WTC11 (cell line): ENCODE results near the gene RNGTT. TPM values are rescaled to one million over a fixed set of nuclear protein-coding genes. Genes with fewer than 3 reads are reported as not detected.

ENCODE experiments used
- ATAC-seq: fragments of 200-7000 bp; cut with Tn5 transposase; 2 replicates; pipeline ENCODE4 v1.10.0; 2021; ENCODE audit warnings: mild to moderate bottlenecking, moderate library complexity
- CTCF ChIA-PET: fragments of 300-600 bp; sonication (Branson Sonifier 250); formaldehyde crosslinking; loops from one replicate; lab custom pipeline; 2021; ENCODE audit warnings: antibody characterized with exemption; lab: Charles Lee
- POLR2A ChIA-PET: fragments of 350-600 bp; sonication (Branson Sonifier 250); formaldehyde crosslinking; loops from one replicate; lab custom pipeline; 2021; ENCODE audit warnings: antibody characterized with exemption; lab: Charles Lee
- DNase-seq: peaks from one replicate; pipeline ENCODE4 v3.0.0; 2021; ENCODE audit warnings: low spot score
- H3K27ac Mint-ChIP-seq: 2 replicates; pipeline ENCODE4 v1.8.0; 2021; ENCODE audit warnings: mixed read lengths
- H3K27me3 Mint-ChIP-seq: 2 replicates; pipeline ENCODE4 v1.8.0; 2021; ENCODE audit warnings: low read depth, mild to moderate bottlenecking, moderate library complexity, mixed read lengths
- H3K36me3 Mint-ChIP-seq: 2 replicates; pipeline ENCODE4 v1.8.0; 2021; ENCODE audit warnings: mixed read lengths
- H3K4me1 Mint-ChIP-seq: 2 replicates; pipeline ENCODE4 v1.8.0; 2022; ENCODE audit warnings: mixed read lengths
- H3K4me3 Mint-ChIP-seq: 2 replicates; pipeline ENCODE4 v1.8.0; 2021; ENCODE audit warnings: mild to moderate bottlenecking, moderate library complexity, mixed read lengths
- H3K9me3 Mint-ChIP-seq: 2 replicates; pipeline ENCODE4 v1.8.0; 2021; ENCODE audit warnings: mixed read lengths
- CREM ChIP-seq: sonication (generic); formaldehyde crosslinking; IDR thresholded peaks from 2 replicates; pipeline ENCODE4 v1.8.1; 2022; ENCODE audit warnings: mild to moderate bottlenecking, missing genetic modification reagents, moderate library complexity
- EMX1 ChIP-seq: fragments of 250-450 bp; sonication (Bioruptor Pico); IDR thresholded peaks from 2 replicates; pipeline ENCODE4 v1.8.0; 2021; ENCODE audit warnings: mild to moderate bottlenecking
- FOXJ3 ChIP-seq: sonication (generic); formaldehyde crosslinking; IDR thresholded peaks from 2 replicates; pipeline ENCODE4 v1.9.0; 2021; ENCODE audit warnings: missing genetic modification reagents, mild to moderate bottlenecking, borderline replicate concordance
- MXD4 ChIP-seq: fragments of 250-450 bp; sonication (Bioruptor Pico); IDR thresholded peaks from 2 replicates; pipeline ENCODE4 v1.8.0; 2021; ENCODE audit warnings: mild to moderate bottlenecking, moderate library complexity, borderline replicate concordance
- RELA ChIP-seq: sonication (generic); formaldehyde crosslinking; IDR thresholded peaks from 2 replicates; pipeline ENCODE4 v1.8.1; 2022; ENCODE audit warnings: missing genetic modification reagents, mild to moderate bottlenecking, borderline replicate concordance
- SMAD3 ChIP-seq: sonication (generic); formaldehyde crosslinking; IDR thresholded peaks from 2 replicates; pipeline ENCODE4 v1.8.0; 2022; ENCODE audit warnings: missing genetic modification reagents, mild to moderate bottlenecking, borderline replicate concordance
- total RNA-seq: library from RNA; stranded (reverse); gene quantifications from 3 replicates; pipeline ENCODE4 v1.2.3, GENCODE V29; 2021
- TF ChIP-seq, protein P1 (sequence below): fragments of 250-450 bp; sonication (Bioruptor Pico); conservative IDR thresholded peaks from 2 replicates; pipeline ENCODE4 v1.9.0; 2021; ENCODE audit warnings: mild to moderate bottlenecking
- TF ChIP-seq, protein P2 (sequence below): fragments of 250-450 bp; sonication (Bioruptor Pico); IDR thresholded peaks from 2 replicates; pipeline ENCODE4 v1.8.0; 2021; ENCODE audit warnings: mild to moderate bottlenecking
- TF ChIP-seq, protein P3 (sequence below): sonication (generic); formaldehyde crosslinking; IDR thresholded peaks from 2 replicates; pipeline ENCODE4 v1.8.1; 2023; ENCODE audit warnings: mild to moderate bottlenecking, missing genetic modification reagents, moderate library complexity
- TF ChIP-seq, protein P4 (sequence below): sonication (generic); formaldehyde crosslinking; conservative IDR thresholded peaks from 2 replicates; pipeline ENCODE4 v1.8.1; 2023; ENCODE audit warnings: mild to moderate bottlenecking, low read depth, missing genetic modification reagents, moderate library complexity
- TF ChIP-seq, protein P5 (sequence below): sonication (generic); formaldehyde crosslinking; IDR thresholded peaks from 2 replicates; pipeline ENCODE4 v1.8.1; 2022; ENCODE audit warnings: missing genetic modification reagents, borderline replicate concordance

The RNGTT gene
- total RNA-seq, 1 experiment from 2014 or later: 20.4 TPM

DNA sequence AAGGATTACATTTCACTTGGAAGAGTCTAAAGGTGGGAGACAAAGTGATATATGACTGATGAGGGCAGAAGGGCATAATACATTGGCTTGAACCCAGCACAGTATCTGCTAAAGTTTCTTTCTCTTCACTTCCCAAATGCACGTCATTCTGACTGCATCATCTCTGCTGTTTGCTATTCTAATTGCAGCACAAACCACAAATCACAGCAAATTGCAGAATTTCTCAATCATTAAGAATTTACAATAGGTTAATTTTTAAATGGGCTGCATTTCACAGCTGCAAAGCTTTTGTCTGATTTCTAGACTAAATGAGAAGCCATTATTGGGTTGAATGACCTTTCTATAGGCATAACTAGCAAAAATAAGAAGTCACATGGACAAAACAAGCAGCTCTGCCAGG, 337.0 kb downstream of the RNGTT start:
- DNase-seq (no peak), ATAC-seq (no peak)
- H3K9me3 Mint-ChIP-seq: no peaks in the 10 kb centered on the region
- H3K4me1 Mint-ChIP-seq: peaks cover 21% of the 10 kb centered on the region
- no peak for TF ChIP-seq MXD4 (CRISPR knock-in tag)
- no peak for TF ChIP-seq CREM (CRISPR knock-in tag)
- TF ChIP-seq, protein P1, sequence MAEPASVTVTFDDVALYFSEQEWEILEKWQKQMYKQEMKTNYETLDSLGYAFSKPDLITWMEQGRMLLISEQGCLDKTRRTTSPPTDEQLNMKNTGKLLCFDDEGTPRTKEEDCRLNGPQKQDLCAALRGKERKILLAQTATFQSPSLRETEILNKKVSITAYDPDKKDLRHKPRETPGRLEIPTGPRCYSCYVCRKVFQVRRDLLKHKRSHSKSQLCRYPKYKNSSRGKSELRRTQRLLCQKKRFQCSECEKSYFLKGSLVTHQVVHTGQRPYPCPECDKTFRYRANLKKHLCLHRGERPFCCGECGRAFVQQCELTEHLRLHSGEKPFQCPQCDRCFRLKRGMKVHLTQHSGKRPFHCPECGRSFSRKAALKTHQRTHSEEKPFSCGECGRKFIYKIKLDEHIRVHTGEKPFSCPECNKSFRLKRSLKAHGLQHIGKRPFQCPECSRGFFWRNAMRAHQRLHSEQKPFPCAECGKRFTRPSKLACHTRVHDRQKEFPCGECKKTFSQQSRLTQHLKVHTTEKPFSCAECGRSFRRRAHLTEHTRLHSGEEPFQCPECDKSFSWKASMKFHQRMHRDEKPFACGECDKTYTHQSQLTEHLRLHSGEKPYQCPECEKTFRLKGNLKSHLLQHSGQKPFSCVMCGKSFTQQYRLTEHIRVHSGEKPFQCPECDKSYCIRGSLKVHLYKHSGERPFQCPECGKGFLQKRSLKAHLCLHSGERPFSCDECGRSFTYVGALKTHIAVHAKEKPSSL (CRISPR knock-in tag): no peak
- H3K4me3 Mint-ChIP-seq: no peak overlapping the region
- no peak overlapping the region for H3K27ac Mint-ChIP-seq
- no peaks in the 10 kb centered on the region for H3K36me3 Mint-ChIP-seq
- no peaks in the 10 kb centered on the region for H3K27me3 Mint-ChIP-seq
- ChIA-PET POLR2A (no interaction called here), CTCF (no interaction called here)

DNA sequence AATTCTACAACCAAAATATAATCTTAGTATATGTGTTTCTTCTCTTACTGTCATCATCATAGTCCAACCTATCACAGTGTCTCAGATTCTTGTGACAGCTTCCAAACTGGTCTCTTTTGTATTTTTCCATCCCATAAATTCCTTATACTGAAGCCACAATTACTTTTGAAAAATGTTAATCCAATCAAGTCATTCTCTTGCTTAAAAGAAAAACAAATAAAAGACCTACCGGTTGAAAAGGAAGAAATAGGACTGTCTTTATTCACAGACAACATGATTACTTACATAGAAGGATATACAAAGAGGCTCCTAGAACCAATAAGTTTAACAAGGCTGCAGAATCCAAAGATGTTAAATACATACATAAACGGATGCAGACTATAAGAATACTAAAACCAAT, 339.9 kb downstream of the RNGTT start:
- no peaks in the 10 kb centered on the region for H3K9me3 Mint-ChIP-seq
- H3K27ac Mint-ChIP-seq: no peak overlapping the region
- H3K27me3 Mint-ChIP-seq: no peaks in the 10 kb centered on the region
- POLR2A ChIA-PET: no interaction called here
- no peak overlapping the region for H3K4me3 Mint-ChIP-seq
- no peak for ATAC-seq
- H3K36me3 Mint-ChIP-seq: no peaks in the 10 kb centered on the region
- TF ChIP-seq SMAD3 (CRISPR knock-in tag): no peak
- TF ChIP-seq, protein P1 (CRISPR knock-in tag): no peak
- TF ChIP-seq EMX1 (CRISPR knock-in tag): no peak
- TF ChIP-seq, protein P2, sequence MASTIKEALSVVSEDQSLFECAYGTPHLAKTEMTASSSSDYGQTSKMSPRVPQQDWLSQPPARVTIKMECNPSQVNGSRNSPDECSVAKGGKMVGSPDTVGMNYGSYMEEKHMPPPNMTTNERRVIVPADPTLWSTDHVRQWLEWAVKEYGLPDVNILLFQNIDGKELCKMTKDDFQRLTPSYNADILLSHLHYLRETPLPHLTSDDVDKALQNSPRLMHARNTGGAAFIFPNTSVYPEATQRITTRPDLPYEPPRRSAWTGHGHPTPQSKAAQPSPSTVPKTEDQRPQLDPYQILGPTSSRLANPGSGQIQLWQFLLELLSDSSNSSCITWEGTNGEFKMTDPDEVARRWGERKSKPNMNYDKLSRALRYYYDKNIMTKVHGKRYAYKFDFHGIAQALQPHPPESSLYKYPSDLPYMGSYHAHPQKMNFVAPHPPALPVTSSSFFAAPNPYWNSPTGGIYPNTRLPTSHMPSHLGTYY: no peak
- TF ChIP-seq FOXJ3: no peak
- TF ChIP-seq, protein P3, sequence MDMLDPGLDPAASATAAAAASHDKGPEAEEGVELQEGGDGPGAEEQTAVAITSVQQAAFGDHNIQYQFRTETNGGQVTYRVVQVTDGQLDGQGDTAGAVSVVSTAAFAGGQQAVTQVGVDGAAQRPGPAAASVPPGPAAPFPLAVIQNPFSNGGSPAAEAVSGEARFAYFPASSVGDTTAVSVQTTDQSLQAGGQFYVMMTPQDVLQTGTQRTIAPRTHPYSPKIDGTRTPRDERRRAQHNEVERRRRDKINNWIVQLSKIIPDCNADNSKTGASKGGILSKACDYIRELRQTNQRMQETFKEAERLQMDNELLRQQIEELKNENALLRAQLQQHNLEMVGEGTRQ (CRISPR knock-in tag): no peak
- TF ChIP-seq, protein P4, sequence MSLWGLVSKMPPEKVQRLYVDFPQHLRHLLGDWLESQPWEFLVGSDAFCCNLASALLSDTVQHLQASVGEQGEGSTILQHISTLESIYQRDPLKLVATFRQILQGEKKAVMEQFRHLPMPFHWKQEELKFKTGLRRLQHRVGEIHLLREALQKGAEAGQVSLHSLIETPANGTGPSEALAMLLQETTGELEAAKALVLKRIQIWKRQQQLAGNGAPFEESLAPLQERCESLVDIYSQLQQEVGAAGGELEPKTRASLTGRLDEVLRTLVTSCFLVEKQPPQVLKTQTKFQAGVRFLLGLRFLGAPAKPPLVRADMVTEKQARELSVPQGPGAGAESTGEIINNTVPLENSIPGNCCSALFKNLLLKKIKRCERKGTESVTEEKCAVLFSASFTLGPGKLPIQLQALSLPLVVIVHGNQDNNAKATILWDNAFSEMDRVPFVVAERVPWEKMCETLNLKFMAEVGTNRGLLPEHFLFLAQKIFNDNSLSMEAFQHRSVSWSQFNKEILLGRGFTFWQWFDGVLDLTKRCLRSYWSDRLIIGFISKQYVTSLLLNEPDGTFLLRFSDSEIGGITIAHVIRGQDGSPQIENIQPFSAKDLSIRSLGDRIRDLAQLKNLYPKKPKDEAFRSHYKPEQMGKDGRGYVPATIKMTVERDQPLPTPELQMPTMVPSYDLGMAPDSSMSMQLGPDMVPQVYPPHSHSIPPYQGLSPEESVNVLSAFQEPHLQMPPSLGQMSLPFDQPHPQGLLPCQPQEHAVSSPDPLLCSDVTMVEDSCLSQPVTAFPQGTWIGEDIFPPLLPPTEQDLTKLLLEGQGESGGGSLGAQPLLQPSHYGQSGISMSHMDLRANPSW (CRISPR knock-in tag): no peak
- TF ChIP-seq, protein P5, sequence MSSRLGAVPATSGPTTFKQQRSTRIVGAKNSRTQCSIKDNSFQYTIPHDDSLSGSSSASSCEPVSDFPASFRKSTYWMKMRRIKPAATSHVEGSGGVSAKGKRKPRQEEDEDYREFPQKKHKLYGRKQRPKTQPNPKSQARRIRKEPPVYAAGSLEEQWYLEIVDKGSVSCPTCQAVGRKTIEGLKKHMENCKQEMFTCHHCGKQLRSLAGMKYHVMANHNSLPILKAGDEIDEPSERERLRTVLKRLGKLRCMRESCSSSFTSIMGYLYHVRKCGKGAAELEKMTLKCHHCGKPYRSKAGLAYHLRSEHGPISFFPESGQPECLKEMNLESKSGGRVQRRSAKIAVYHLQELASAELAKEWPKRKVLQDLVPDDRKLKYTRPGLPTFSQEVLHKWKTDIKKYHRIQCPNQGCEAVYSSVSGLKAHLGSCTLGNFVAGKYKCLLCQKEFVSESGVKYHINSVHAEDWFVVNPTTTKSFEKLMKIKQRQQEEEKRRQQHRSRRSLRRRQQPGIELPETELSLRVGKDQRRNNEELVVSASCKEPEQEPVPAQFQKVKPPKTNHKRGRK (CRISPR knock-in tag): no peak
- no peak for TF ChIP-seq RELA (CRISPR knock-in tag)
- TF ChIP-seq, all 79 proteins: peak for 0
- peaks cover 13% of the 10 kb centered on the region for H3K4me1 Mint-ChIP-seq
- CTCF ChIA-PET: no interaction called here
- DNase-seq: no peak
